WTC11 (cell line): ENCODE measurements around the gene SURF6. TPM values are rescaled to one million over a fixed set of nuclear protein-coding genes. Genes with fewer than 3 reads are reported as not detected.

Experiments
- CREB1 ChIP-seq: sonication (generic); formaldehyde crosslinking; IDR thresholded peaks from 2 replicates; pipeline ENCODE4 v1.8.0; 2023; ENCODE audit warnings: mild to moderate bottlenecking, missing genetic modification reagents
- CREM ChIP-seq: sonication (generic); formaldehyde crosslinking; IDR thresholded peaks from 2 replicates; pipeline ENCODE4 v1.8.1; 2022; ENCODE audit warnings: mild to moderate bottlenecking, missing genetic modification reagents, moderate library complexity
- FOXJ3 ChIP-seq: sonication (generic); formaldehyde crosslinking; IDR thresholded peaks from 2 replicates; pipeline ENCODE4 v1.9.0; 2021; ENCODE audit warnings: missing genetic modification reagents, mild to moderate bottlenecking, borderline replicate concordance
- IRF2 ChIP-seq: sonication (generic); formaldehyde crosslinking; IDR thresholded peaks from 2 replicates; pipeline ENCODE4 v1.8.0; 2022; ENCODE audit warnings: low read depth, missing genetic modification reagents, borderline replicate concordance
- JUN ChIP-seq: sonication (generic); formaldehyde crosslinking; IDR thresholded peaks from 2 replicates; pipeline ENCODE4 v1.8.0; 2023; ENCODE audit warnings: mild to moderate bottlenecking, missing genetic modification reagents
- MLX ChIP-seq: sonication (generic); formaldehyde crosslinking; IDR thresholded peaks from 2 replicates; pipeline ENCODE4 v1.8.1; 2023; ENCODE audit warnings: mild to moderate bottlenecking, missing genetic modification reagents, moderate library complexity
- MYBL2 ChIP-seq: sonication (generic); formaldehyde crosslinking; IDR thresholded peaks from 2 replicates; pipeline ENCODE4 v1.8.1; 2023; ENCODE audit warnings: mild to moderate bottlenecking, moderate library complexity, missing genetic modification reagents
- NFE2L1 ChIP-seq: sonication (generic); formaldehyde crosslinking; IDR thresholded peaks from 2 replicates; pipeline ENCODE4 v1.8.1; 2023; ENCODE audit warnings: missing genetic modification reagents
- NFYB ChIP-seq: sonication (generic); formaldehyde crosslinking; conservative IDR thresholded peaks from 2 replicates; pipeline ENCODE4 v1.8.0; 2022; ENCODE audit warnings: low read depth, missing genetic modification reagents
- NR1H2 ChIP-seq: sonication (generic); formaldehyde crosslinking; IDR thresholded peaks from 2 replicates; pipeline ENCODE4 v1.9.0; 2021; ENCODE audit warnings: mild to moderate bottlenecking, moderate library complexity, missing genetic modification reagents
- NR3C1 ChIP-seq: sonication (generic); formaldehyde crosslinking; conservative IDR thresholded peaks from 2 replicates; pipeline ENCODE4 v1.8.1; 2023; ENCODE audit warnings: low read depth, mild to moderate bottlenecking, missing genetic modification reagents
- PRRX2 ChIP-seq: fragments of 250-450 bp; sonication (Bioruptor Pico); IDR thresholded peaks from 2 replicates; pipeline ENCODE4 v1.8.0; 2021; ENCODE audit warnings: mild to moderate bottlenecking
- SMAD4 ChIP-seq: sonication (generic); formaldehyde crosslinking; IDR thresholded peaks from 2 replicates; pipeline ENCODE4 v1.8.0; 2022; ENCODE audit warnings: mild to moderate bottlenecking, missing genetic modification reagents
- USF2 ChIP-seq: sonication (generic); formaldehyde crosslinking; IDR thresholded peaks from 2 replicates; pipeline ENCODE4 v1.8.1; 2023; ENCODE audit warnings: mild to moderate bottlenecking, missing genetic modification reagents, moderate library complexity
- ZBTB21 ChIP-seq: sonication (generic); formaldehyde crosslinking; IDR thresholded peaks from 2 replicates; pipeline ENCODE4 v1.8.1; 2023; ENCODE audit warnings: mild to moderate bottlenecking, missing genetic modification reagents, borderline replicate concordance
- ZNF263 ChIP-seq: sonication (generic); formaldehyde crosslinking; IDR thresholded peaks from 2 replicates; pipeline ENCODE4 v1.8.1; 2022; ENCODE audit warnings: low read depth, mild to moderate bottlenecking, moderate library complexity, missing genetic modification reagents
- ZNF396 ChIP-seq: fragments of 250-450 bp; sonication (Bioruptor Pico); IDR thresholded peaks from 2 replicates; pipeline ENCODE4 v1.8.0; 2021; ENCODE audit warnings: mild to moderate bottlenecking, moderate library complexity, borderline replicate concordance
- ZNF512 ChIP-seq: sonication (generic); formaldehyde crosslinking; IDR thresholded peaks from 2 replicates; pipeline ENCODE4 v1.8.1; 2022; ENCODE audit warnings: missing genetic modification reagents, borderline replicate concordance
- total RNA-seq: library from RNA; stranded (reverse); gene quantifications from 3 replicates; pipeline ENCODE4 v1.2.3, GENCODE V29; 2021
- TF ChIP-seq, protein P1 (sequence below): sonication (generic); formaldehyde crosslinking; IDR thresholded peaks from 2 replicates; pipeline ENCODE4 v1.8.1; 2023; ENCODE audit warnings: mild to moderate bottlenecking, missing genetic modification reagents, borderline replicate concordance
- TF ChIP-seq, protein P2 (sequence below): fragments of 250-450 bp; sonication (Bioruptor Pico); IDR thresholded peaks from 2 replicates; pipeline ENCODE4 v1.9.0; 2021; ENCODE audit warnings: mild to moderate bottlenecking, borderline replicate concordance
- TF ChIP-seq, protein P3 (sequence below): sonication (generic); formaldehyde crosslinking; IDR thresholded peaks from 2 replicates; pipeline ENCODE4 v1.8.1; 2022; ENCODE audit warnings: low read depth, missing genetic modification reagents, borderline replicate concordance

Gene SURF6
- total RNA-seq, 1 experiment from 2014 or later: 67.2 TPM

- TF ChIP-seq PRRX2 (CRISPR knock-in tag): no peak
- peak; percentile 83; the same call in 1 of the 2 replicates for TF ChIP-seq NR3C1 (CRISPR knock-in tag)
- peak; percentile 86; the same call in 1 of the 2 replicates for TF ChIP-seq MYBL2 (CRISPR knock-in tag)
- no peak for TF ChIP-seq FOXJ3 (CRISPR knock-in tag)
- peak; percentile 70; the same call in 1 of the 2 replicates for TF ChIP-seq NFE2L1 (CRISPR knock-in tag)
- peak; percentile 38; the same call in 1 of the 2 replicates for TF ChIP-seq NFYB
- TF ChIP-seq CREB1: no peak; the same call in 1 of the 2 replicates
- no peak for TF ChIP-seq MLX (CRISPR knock-in tag)
- peak; percentile 71; the same call in 1 of the 2 replicates for TF ChIP-seq JUN (CRISPR knock-in tag)
- TF ChIP-seq USF2 (CRISPR knock-in tag): peak; percentile 68
- no peak for TF ChIP-seq IRF2 (CRISPR knock-in tag)
- no peak for TF ChIP-seq ZNF396 (CRISPR knock-in tag)
- TF ChIP-seq, protein P1, sequence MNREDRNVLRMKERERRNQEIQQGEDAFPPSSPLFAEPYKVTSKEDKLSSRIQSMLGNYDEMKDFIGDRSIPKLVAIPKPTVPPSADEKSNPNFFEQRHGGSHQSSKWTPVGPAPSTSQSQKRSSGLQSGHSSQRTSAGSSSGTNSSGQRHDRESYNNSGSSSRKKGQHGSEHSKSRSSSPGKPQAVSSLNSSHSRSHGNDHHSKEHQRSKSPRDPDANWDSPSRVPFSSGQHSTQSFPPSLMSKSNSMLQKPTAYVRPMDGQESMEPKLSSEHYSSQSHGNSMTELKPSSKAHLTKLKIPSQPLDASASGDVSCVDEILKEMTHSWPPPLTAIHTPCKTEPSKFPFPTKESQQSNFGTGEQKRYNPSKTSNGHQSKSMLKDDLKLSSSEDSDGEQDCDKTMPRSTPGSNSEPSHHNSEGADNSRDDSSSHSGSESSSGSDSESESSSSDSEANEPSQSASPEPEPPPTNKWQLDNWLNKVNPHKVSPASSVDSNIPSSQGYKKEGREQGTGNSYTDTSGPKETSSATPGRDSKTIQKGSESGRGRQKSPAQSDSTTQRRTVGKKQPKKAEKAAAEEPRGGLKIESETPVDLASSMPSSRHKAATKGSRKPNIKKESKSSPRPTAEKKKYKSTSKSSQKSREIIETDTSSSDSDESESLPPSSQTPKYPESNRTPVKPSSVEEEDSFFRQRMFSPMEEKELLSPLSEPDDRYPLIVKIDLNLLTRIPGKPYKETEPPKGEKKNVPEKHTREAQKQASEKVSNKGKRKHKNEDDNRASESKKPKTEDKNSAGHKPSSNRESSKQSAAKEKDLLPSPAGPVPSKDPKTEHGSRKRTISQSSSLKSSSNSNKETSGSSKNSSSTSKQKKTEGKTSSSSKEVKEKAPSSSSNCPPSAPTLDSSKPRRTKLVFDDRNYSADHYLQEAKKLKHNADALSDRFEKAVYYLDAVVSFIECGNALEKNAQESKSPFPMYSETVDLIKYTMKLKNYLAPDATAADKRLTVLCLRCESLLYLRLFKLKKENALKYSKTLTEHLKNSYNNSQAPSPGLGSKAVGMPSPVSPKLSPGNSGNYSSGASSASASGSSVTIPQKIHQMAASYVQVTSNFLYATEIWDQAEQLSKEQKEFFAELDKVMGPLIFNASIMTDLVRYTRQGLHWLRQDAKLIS (CRISPR knock-in tag): peak; percentile 95
- 0 out of 2 replicates have a peak, but pooled peaks have one; percentile 11 for TF ChIP-seq SMAD4 (CRISPR knock-in tag)
- TF ChIP-seq CREM (CRISPR knock-in tag): peak; percentile 70
- TF ChIP-seq, protein P2, sequence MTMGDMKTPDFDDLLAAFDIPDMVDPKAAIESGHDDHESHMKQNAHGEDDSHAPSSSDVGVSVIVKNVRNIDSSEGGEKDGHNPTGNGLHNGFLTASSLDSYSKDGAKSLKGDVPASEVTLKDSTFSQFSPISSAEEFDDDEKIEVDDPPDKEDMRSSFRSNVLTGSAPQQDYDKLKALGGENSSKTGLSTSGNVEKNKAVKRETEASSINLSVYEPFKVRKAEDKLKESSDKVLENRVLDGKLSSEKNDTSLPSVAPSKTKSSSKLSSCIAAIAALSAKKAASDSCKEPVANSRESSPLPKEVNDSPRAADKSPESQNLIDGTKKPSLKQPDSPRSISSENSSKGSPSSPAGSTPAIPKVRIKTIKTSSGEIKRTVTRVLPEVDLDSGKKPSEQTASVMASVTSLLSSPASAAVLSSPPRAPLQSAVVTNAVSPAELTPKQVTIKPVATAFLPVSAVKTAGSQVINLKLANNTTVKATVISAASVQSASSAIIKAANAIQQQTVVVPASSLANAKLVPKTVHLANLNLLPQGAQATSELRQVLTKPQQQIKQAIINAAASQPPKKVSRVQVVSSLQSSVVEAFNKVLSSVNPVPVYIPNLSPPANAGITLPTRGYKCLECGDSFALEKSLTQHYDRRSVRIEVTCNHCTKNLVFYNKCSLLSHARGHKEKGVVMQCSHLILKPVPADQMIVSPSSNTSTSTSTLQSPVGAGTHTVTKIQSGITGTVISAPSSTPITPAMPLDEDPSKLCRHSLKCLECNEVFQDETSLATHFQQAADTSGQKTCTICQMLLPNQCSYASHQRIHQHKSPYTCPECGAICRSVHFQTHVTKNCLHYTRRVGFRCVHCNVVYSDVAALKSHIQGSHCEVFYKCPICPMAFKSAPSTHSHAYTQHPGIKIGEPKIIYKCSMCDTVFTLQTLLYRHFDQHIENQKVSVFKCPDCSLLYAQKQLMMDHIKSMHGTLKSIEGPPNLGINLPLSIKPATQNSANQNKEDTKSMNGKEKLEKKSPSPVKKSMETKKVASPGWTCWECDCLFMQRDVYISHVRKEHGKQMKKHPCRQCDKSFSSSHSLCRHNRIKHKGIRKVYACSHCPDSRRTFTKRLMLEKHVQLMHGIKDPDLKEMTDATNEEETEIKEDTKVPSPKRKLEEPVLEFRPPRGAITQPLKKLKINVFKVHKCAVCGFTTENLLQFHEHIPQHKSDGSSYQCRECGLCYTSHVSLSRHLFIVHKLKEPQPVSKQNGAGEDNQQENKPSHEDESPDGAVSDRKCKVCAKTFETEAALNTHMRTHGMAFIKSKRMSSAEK: no peak
- no peak for TF ChIP-seq ZNF512
- TF ChIP-seq ZNF263: no peak
- TF ChIP-seq, protein P3, sequence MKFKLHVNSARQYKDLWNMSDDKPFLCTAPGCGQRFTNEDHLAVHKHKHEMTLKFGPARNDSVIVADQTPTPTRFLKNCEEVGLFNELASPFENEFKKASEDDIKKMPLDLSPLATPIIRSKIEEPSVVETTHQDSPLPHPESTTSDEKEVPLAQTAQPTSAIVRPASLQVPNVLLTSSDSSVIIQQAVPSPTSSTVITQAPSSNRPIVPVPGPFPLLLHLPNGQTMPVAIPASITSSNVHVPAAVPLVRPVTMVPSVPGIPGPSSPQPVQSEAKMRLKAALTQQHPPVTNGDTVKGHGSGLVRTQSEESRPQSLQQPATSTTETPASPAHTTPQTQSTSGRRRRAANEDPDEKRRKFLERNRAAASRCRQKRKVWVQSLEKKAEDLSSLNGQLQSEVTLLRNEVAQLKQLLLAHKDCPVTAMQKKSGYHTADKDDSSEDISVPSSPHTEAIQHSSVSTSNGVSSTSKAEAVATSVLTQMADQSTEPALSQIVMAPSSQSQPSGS: no peak
- peak; percentile 93 for TF ChIP-seq ZBTB21
- TF ChIP-seq NR1H2 (CRISPR knock-in tag): no peak
These were observed at the start of gene SURF6 (continued) for GRCh38 chr9:133335924-133336811.
